ENCODE data around the gene TUBG2. TPM values are rescaled to one million over a fixed set of nuclear protein-coding genes. Genes with fewer than 3 reads are reported as not detected.

TUBG2 gene
- polyA plus RNA-seq, 1 donor (not counting 4 experiments of a cell fraction or from before 2014, with no cell fraction given) = 14.5 TPM

- TF ChIP-seq EZH2 (IDR thresholded peaks at IDR 0.05; ENCODE audit: low read length) = no peak
- no peak for TF ChIP-seq CTCF (optimal IDR thresholded peaks at IDR 0.05 in 1 of 3, IDR thresholded peaks at IDR 0.05 in 1 of 3, conservative IDR thresholded peaks at IDR 0.05 in 1 of 3; ENCODE audit: extremely low read depth in 1 of 3, insufficient read depth in 2 of 3, low read length in 3 of 3)
- H3K4me2 ChIP-seq (ENCODE audit: control insufficient read depth, extremely low read depth, insufficient read depth, low read depth, low read length) = no peak overlapping the region
- no peaks in the 10 kb centered on the region for H3K9me1 ChIP-seq (ENCODE audit: control insufficient read depth, extremely low read depth, insufficient read depth, low read length)
- H3K9ac ChIP-seq (ENCODE audit: control insufficient read depth, extremely low read depth, insufficient read depth, low read length) = no peak overlapping the region
- H3K4me3 ChIP-seq (ENCODE audit: control insufficient read depth in 2 of 3, extremely low read depth in 1 of 3, insufficient read depth in 2 of 3, low read depth in 1 of 3, low read length in 3 of 3) = no peak overlapping the region
- H3K27me3 ChIP-seq (ENCODE audit: control insufficient read depth, extremely low read depth, insufficient read depth, low read length) = no peaks in the 10 kb centered on the region
- dilution Hi-C loops (cut with MboI; ENCODE audit: extremely low pct_ligation_motif_present, low sequenced_read_pairs) = no loop called here
- no peaks in the 10 kb centered on the region for H3K79me2 ChIP-seq (ENCODE audit: control insufficient read depth, insufficient read depth, low read length)
- no peak overlapping the region for H3K27ac ChIP-seq (ENCODE audit: control insufficient read depth, insufficient read depth, low read length)
- no peak for DNase-seq (ENCODE audit: low read depth, low spot score)
- H2AFZ ChIP-seq (ENCODE audit: control insufficient read depth, low read length) = no peak overlapping the region
- FAIRE-seq = no peak
- no peaks in the 10 kb centered on the region for H3K4me1 ChIP-seq (ENCODE audit: control insufficient read depth, extremely low read depth, insufficient read depth, low read length)
- no peaks in the 10 kb centered on the region for H3K36me3 ChIP-seq (ENCODE audit: control insufficient read depth in 2 of 2, extremely low read depth in 1 of 2, insufficient read depth in 2 of 2, low read length in 2 of 2)
- no peaks in the 10 kb centered on the region for H4K20me1 ChIP-seq (ENCODE audit: control insufficient read depth, extremely low read depth, insufficient read depth, low read length)
- H3K9me3 ChIP-seq (ENCODE audit: control insufficient read depth, low read depth, low read length) = no peaks in the 10 kb centered on the region
These were observed 16.7 kb upstream of the TUBG2 start for GRCh38 chr17:42642336-42642735.

GRCh38 chr17:42647778-42648177 is 11.3 kb upstream of the TUBG2 start:
- dilution Hi-C loops (cut with MboI; ENCODE audit: extremely low pct_ligation_motif_present, low sequenced_read_pairs) = no loop called here

More at GRCh38 chr17:42647778-42648177, 11.3 kb upstream of the TUBG2 start:
- FAIRE-seq = no peak
- TF ChIP-seq EZH2 (IDR thresholded peaks at IDR 0.05; ENCODE audit: low read length) (no peak), CTCF (optimal IDR thresholded peaks at IDR 0.05 in 1 of 3, IDR thresholded peaks at IDR 0.05 in 1 of 3, conservative IDR thresholded peaks at IDR 0.05 in 1 of 3; ENCODE audit: extremely low read depth in 1 of 3, insufficient read depth in 2 of 3, low read length in 3 of 3) (no peak)
- Histone ChIP-seq H3K9me3 (ENCODE audit: control insufficient read depth, low read depth, low read length) (no peaks in the 10 kb centered on the region), H3K4me1 (ENCODE audit: control insufficient read depth, extremely low read depth, insufficient read depth, low read length) (no peaks in the 10 kb centered on the region), H3K9ac (ENCODE audit: control insufficient read depth, extremely low read depth, insufficient read depth, low read length) (no peak overlapping the region), H3K36me3 (ENCODE audit: control insufficient read depth in 2 of 2, extremely low read depth in 1 of 2, insufficient read depth in 2 of 2, low read length in 2 of 2) (no peaks in the 10 kb centered on the region), H4K20me1 (ENCODE audit: control insufficient read depth, extremely low read depth, insufficient read depth, low read length) (no peaks in the 10 kb centered on the region), H3K4me2 (ENCODE audit: control insufficient read depth, extremely low read depth, insufficient read depth, low read depth, low read length) (no peak overlapping the region), H3K9me1 (ENCODE audit: control insufficient read depth, extremely low read depth, insufficient read depth, low read length) (no peaks in the 10 kb centered on the region), H3K27me3 (ENCODE audit: control insufficient read depth, extremely low read depth, insufficient read depth, low read length) (no peaks in the 10 kb centered on the region), H3K27ac (ENCODE audit: control insufficient read depth, insufficient read depth, low read length) (no peak overlapping the region), H2AFZ (ENCODE audit: control insufficient read depth, low read length) (no peak overlapping the region), H3K4me3 (ENCODE audit: control insufficient read depth in 2 of 3, extremely low read depth in 1 of 3, insufficient read depth in 2 of 3, low read depth in 1 of 3, low read length in 3 of 3) (no peak overlapping the region), H3K79me2 (ENCODE audit: control insufficient read depth, insufficient read depth, low read length) (no peaks in the 10 kb centered on the region)
- DNase-seq (ENCODE audit: low read depth, low spot score) = no peak

Data from keratinocyte (primary cell).